ENCODE data around the gene BOC.

- no peak for TF ChIP-seq POLR2A (IDR thresholded peaks at IDR 0.05)
- no peak for TF ChIP-seq CTCF (IDR thresholded peaks at IDR 0.05)
Measured at GRCh38 chr3:113293348-113293747, 82.0 kb downstream of the BOC start.
